Measurements from ENCODE around the gene FILIP1. TPM values are rescaled to one million over a fixed set of nuclear protein-coding genes. Genes with fewer than 3 reads are reported as not detected.

The FILIP1 gene
- total and polyA plus RNA-seq, 2 of the 8 experiments (the other 6 are each of a cell fraction or from before 2014, with no cell fraction given), result 2.4 to 5.7 TPM

DNA sequence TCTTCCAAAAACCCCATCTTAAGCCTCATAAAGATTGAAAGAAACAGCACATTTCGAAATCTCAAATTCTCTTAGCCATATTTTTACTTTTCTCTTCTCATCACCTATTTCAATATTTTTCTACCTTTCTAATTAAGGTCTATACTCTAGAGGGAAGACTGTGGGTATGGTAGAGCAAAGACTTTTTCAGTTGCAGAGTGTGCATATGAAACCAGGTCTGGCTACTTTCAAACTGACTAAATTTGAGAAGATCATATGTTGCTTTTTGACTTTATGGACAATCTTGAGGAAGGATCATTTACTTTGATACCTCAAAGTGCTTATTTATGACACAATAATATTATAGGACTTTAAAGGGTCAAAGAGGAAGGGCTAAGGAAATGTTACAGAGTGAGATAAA is 20.7 kb downstream of the FILIP1 start:
- H4K91ac ChIP-seq (replicated peaks; ENCODE audit: insufficient read length, low read length), result no peak overlapping the region
- H3K27ac ChIP-seq (ENCODE audit: low read depth, low read length), result no peak overlapping the region
- H2BK120ac ChIP-seq (replicated peaks; ENCODE audit: low read depth, low read length), result no peak overlapping the region
- H3K23ac ChIP-seq (ENCODE audit: insufficient read length), result no peak overlapping the region
- no peak overlapping the region for H3K4me3 ChIP-seq (ENCODE audit: extremely low read depth in 1 of 4, insufficient read depth in 2 of 4, low read depth in 3 of 4, low read length in 4 of 4)
- H3K56ac ChIP-seq (replicated peaks; ENCODE audit: insufficient read length, low read depth, low read length), result no peak overlapping the region
- H4K20me1 ChIP-seq (replicated peaks in 1 of 2; ENCODE audit: control insufficient read depth in 1 of 2, insufficient read depth in 2 of 2, low read length in 2 of 2), result no peaks in the 10 kb centered on the region
- DNase-seq (ENCODE audit: low read depth in 1 of 2, low spot score in 2 of 2), result no peak
- no peak overlapping the region for H2AFZ ChIP-seq (ENCODE audit: low read length)
- no peaks in the 10 kb centered on the region for H3K79me1 ChIP-seq (ENCODE audit: low read depth, low read length)
- WGBS, 2 experiments (ENCODE audit: extremely low coverage in 1 of 2, insufficient coverage in 1 of 2, insufficient read length in 1 of 2, insufficient replicate concordance in 2 of 2, low coverage in 1 of 2, low lambda C conversion rate in 2 of 2, missing lambda C conversion rate in 1 of 2), result 85 to 100% methylated on average over 1 of the region's 1 CpG
- no peaks in the 10 kb centered on the region for H3K79me2 ChIP-seq (ENCODE audit: control insufficient read depth in 1 of 2, insufficient read depth in 2 of 2, low read length in 2 of 2)
- no peaks in the 10 kb centered on the region for H3K23me2 ChIP-seq (ENCODE audit: low read depth, low read length)
- no peaks in the 10 kb centered on the region for H3K9me3 ChIP-seq (ENCODE audit: insufficient read depth in 2 of 2, low read depth in 1 of 2, low read length in 1 of 2)
- no peak overlapping the region for H2BK12ac ChIP-seq (ENCODE audit: low read depth, low read length)
- no peak overlapping the region for H3K9ac ChIP-seq (replicated peaks in 1 of 4; ENCODE audit: extremely low read depth in 1 of 4, low read depth in 3 of 4, low read length in 3 of 4)
- no peak overlapping the region for H4K5ac ChIP-seq (ENCODE audit: insufficient read length, low read depth, low read length)
- H3K18ac ChIP-seq (ENCODE audit: extremely low read depth, low read length), result no peak overlapping the region
- no peaks in the 10 kb centered on the region for H3K27me3 ChIP-seq (replicated peaks in 1 of 4; ENCODE audit: control insufficient read depth in 3 of 4, extremely low read depth in 1 of 4, insufficient read depth in 3 of 4, low read length in 3 of 4)
- no peaks in the 10 kb centered on the region for H3K36me3 ChIP-seq (ENCODE audit: control insufficient read depth in 2 of 4, insufficient read depth in 4 of 4, low read length in 3 of 4)
- FAIRE-seq, result no peak
- no peak overlapping the region for H4K8ac ChIP-seq (ENCODE audit: extremely low read depth, insufficient read depth, low read length)
- ChIA-PET POLR2A (ENCODE audit: partially characterized antibody) (no interaction called here), CTCF (ENCODE audit: partially characterized antibody) (no interaction called here)
- H2BK5ac ChIP-seq (ENCODE audit: low read depth, low read length), result no peak overlapping the region
- no peak overlapping the region for H3K4me2 ChIP-seq (ENCODE audit: insufficient read depth in 1 of 2, low read depth in 2 of 2, low read length in 2 of 2)
- H2BK20ac ChIP-seq (ENCODE audit: low read length), result no peak overlapping the region
- no peak overlapping the region for H3K4ac ChIP-seq (replicated peaks; ENCODE audit: insufficient read length, low read depth, low read length)
- TF ChIP-seq, protein P1, sequence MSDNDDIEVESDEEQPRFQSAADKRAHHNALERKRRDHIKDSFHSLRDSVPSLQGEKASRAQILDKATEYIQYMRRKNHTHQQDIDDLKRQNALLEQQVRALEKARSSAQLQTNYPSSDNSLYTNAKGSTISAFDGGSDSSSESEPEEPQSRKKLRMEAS (IDR thresholded peaks at IDR 0.05), result no peak
- no peak for TF ChIP-seq POLR2AphosphoS5 (IDR thresholded peaks at IDR 0.05; ENCODE audit: low read depth, low read length)
- no peak for TF ChIP-seq NRF1 (IDR thresholded peaks at IDR 0.05; ENCODE audit: low read depth, low read length)
- no peak for TF ChIP-seq RBBP5 (IDR thresholded peaks at IDR 0.05; ENCODE audit: borderline replicate concordance, low read depth, low read length)
- no peak for TF ChIP-seq MAFK (IDR thresholded peaks at IDR 0.05; ENCODE audit: low read depth, low read length)
- no peak for TF ChIP-seq SIX5 (IDR thresholded peaks at IDR 0.05; ENCODE audit: low read depth, low read length)
- TF ChIP-seq YY1 (IDR thresholded peaks at IDR 0.05; ENCODE audit: low read depth, low read length), result no peak
- no peak for TF ChIP-seq POLR2A (IDR thresholded peaks at IDR 0.05; ENCODE audit: control extremely low read depth in 1 of 2, low read depth in 2 of 2, low read length in 2 of 2)
- no peak for TF ChIP-seq JUND (IDR thresholded peaks at IDR 0.05; ENCODE audit: low read length)
- TF ChIP-seq TBP (IDR thresholded peaks at IDR 0.05; ENCODE audit: low read depth, low read length), result no peak
- TF ChIP-seq, protein P2, sequence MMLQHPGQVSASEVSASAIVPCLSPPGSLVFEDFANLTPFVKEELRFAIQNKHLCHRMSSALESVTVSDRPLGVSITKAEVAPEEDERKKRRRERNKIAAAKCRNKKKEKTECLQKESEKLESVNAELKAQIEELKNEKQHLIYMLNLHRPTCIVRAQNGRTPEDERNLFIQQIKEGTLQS (IDR thresholded peaks at IDR 0.05; ENCODE audit: insufficient read depth, low read depth, low read length), result no peak
- no peak for TF ChIP-seq RAD21 (IDR thresholded peaks at IDR 0.05 in 1 of 2, conservative IDR thresholded peaks at IDR 0.05 in 1 of 2; ENCODE audit: low read depth in 2 of 2, low read length in 2 of 2)
- H3K14ac ChIP-seq (ENCODE audit: insufficient read length), result no peak overlapping the region
- H3K4me1 ChIP-seq (replicated peaks in 1 of 4; ENCODE audit: control insufficient read depth in 3 of 4, insufficient read depth in 4 of 4, low read length in 3 of 4), result peaks cover 0 to 2% (median 0%) of the 10 kb centered on the region in 4 experiments; a peak in 2 of 7 replicates
- no peak overlapping the region for H2BK15ac ChIP-seq (ENCODE audit: low read length)
- H2AK5ac ChIP-seq (ENCODE audit: low read depth, low read length), result no peak overlapping the region

Data from H1 (cell line).